Measurements from ENCODE around the gene DVL2. TPM values are rescaled to one million over a fixed set of nuclear protein-coding genes. Genes with fewer than 3 reads are reported as not detected.
A peak's percentile ranks its signal among the peaks of the same experiment; 100 is the strongest.

DVL2 gene
- total RNA-seq, 2 donors from 2014 or later = 37.0 to 46.9 TPM

DNA sequence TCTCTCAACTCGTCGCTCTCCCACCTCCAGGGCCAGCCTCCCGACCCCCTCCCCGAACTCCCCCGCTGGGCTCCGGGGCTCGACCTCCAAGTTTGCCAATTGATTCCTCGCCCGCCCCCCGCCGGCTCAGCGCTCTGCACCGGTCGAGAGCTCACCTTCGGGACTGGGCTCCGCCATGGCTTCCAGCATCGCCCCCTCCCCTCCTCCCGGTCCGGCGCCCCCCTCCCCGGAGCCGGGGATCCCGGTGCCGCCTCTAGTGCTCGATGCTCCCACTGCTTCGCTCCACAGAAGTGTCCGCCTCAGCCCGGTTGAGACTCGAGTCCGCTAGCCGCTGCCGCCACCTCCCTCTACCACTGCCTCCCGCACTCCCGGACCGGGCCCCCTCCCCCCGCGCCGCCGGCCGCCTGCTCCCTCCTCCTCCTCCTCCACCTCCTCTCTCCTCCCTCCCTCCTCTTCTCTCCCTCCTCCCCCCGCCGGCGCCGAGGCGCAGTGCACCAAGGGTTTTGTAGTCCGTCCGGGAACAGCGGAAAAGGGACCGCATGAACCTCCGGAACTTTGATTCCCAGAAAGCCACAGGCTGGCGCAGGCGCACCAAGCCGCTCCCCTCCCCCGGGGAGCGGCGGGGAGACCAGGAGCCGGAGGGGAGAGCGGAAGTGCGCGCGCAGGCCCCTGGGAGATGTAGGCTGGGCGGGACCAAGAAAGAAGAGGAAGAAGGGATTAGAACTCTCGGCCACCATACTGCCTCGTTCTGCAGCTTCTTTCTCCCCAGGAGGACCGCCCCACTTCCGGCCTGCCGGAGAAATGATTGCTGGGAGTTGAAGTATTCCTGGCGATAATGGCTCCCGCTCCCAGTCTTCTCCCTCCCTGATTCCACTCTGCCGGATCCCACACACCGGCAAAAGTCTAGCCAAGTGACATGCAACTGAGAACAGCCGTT, 5.0 kb upstream of the DVL2 start, which contains the start of gene PHF23:
Gene PHF23 (minus strand): TSS at position 367 of the 937 bp plus-strand sequence. CDS start 178 bp downstream, at position 189.
- no peaks in the 10 kb centered on the region for H3K27me3 Mint-ChIP-seq
- ATAC-seq (peak; percentile 74), DNase-seq (peak; percentile 92 to 96 (median 95))
- peaks cover 7% of the 10 kb centered on the region for H3K36me3 Mint-ChIP-seq (ENCODE audit: low read depth)
- peak within 1 kb of the TSS; percentile 99 for H3K4me3 Mint-ChIP-seq
- no peaks in the 10 kb centered on the region for H3K9me3 ChIP-seq (ENCODE audit: control insufficient read depth, low read length, poor library complexity, severe bottlenecking)
- peak within 1 kb of the TSS; percentile 100 for H3K27ac Mint-ChIP-seq
- peaks cover 54% of the 10 kb centered on the region for H3K4me1 Mint-ChIP-seq

DNA sequence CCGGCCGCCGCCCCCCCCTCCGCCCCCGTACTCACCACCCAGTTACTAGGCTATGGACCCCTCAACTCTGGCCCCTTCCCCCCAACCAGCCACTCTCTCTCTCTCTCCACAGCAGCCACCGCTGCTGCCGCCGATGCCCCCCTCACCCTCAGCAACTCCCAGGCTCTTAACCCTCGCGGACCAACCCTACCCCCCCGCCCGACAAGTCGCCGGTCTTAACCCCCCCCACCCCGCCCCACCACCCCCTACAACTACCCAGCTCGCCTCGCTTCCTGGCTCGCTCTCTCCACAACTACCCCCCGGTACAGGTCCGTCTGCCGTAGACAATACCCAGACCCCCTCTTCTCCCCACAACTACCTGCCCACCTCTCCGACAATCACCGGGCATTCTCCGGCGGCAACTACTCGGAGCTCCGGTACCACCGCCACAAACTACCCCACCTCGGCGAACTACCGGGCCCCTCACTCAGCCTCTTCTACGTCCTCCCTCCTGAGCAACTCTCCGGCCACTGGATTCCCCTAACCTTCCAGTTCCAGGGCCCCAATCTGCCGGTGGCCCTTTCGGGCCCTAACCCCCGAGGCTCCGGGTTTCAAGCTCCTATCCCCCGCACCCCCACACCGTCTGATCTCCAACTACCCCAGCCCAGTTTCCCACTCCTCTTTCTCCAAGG, 4.2 kb upstream of the DVL2 start:
- peak overlapping the region; percentile 99 for H3K4me3 Mint-ChIP-seq
- DNase-seq (peak in 1 of 3 donors; percentile 24), ATAC-seq (no peak)
- peak overlapping the region; percentile 100 for H3K27ac Mint-ChIP-seq
- peaks cover 58% of the 10 kb centered on the region for H3K4me1 Mint-ChIP-seq
- H3K36me3 Mint-ChIP-seq (ENCODE audit: low read depth) = peaks cover 7% of the 10 kb centered on the region
- no peaks in the 10 kb centered on the region for H3K27me3 Mint-ChIP-seq
- H3K9me3 ChIP-seq (ENCODE audit: control insufficient read depth, low read length, poor library complexity, severe bottlenecking) = no peaks in the 10 kb centered on the region

- Mint-ChIP-seq H3K27me3 (no peaks in the 10 kb centered on the region), H3K36me3 (ENCODE audit: low read depth) (peaks cover 7% of the 10 kb centered on the region), H3K4me1 (peaks cover 59% of the 10 kb centered on the region), H3K4me3 (peak overlapping the region; percentile 99), H3K27ac (peak overlapping the region; percentile 100)
- H3K9me3 ChIP-seq (ENCODE audit: control insufficient read depth, low read length, poor library complexity, severe bottlenecking) = no peaks in the 10 kb centered on the region
- peak; percentile 52 to 73 (median 72) for DNase-seq
- peak; percentile 21 for ATAC-seq
Observed at GRCh38 chr17:7237761-7238419, 3.6 kb upstream of the DVL2 start.

GRCh38 chr17:7237266-7237760, 3.0 kb upstream of the DVL2 start:
- DNase-seq = no peak
- ATAC-seq = no peak
- H3K4me3 Mint-ChIP-seq = peak overlapping the region; percentile 99
- peak overlapping the region; percentile 100 for H3K27ac Mint-ChIP-seq
- no peaks in the 10 kb centered on the region for H3K9me3 ChIP-seq (ENCODE audit: control insufficient read depth, low read length, poor library complexity, severe bottlenecking)
- H3K27me3 Mint-ChIP-seq = no peaks in the 10 kb centered on the region
- peaks cover 7% of the 10 kb centered on the region for H3K36me3 Mint-ChIP-seq (ENCODE audit: low read depth)
- H3K4me1 Mint-ChIP-seq = peaks cover 59% of the 10 kb centered on the region

DNA sequence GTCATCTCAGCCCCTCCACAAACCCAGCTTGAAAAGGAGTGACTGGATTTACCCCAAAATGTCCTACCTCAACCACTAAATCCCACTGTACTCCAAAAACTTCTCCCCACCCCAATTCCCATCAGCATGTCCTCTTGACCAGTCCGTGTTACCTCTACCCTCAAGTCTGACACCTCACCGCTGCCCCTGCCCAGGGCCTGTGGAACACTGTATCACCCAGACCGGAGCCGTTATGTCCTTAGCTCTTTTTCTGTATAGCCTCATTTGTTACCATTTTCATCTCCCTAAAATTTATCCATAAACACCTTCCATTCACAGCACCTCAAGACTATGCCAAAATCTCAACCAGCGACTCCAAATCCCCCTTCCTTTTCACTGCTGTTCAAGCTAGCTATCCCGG, 2.5 kb upstream of the DVL2 start:
- peak overlapping the region; percentile 99 for H3K4me3 Mint-ChIP-seq
- H3K27ac Mint-ChIP-seq = peak overlapping the region; percentile 100
- ATAC-seq = no peak
- peaks cover 9% of the 10 kb centered on the region for H3K36me3 Mint-ChIP-seq (ENCODE audit: low read depth)
- DNase-seq = no peak
- H3K27me3 Mint-ChIP-seq = no peaks in the 10 kb centered on the region
- no peaks in the 10 kb centered on the region for H3K9me3 ChIP-seq (ENCODE audit: control insufficient read depth, low read length, poor library complexity, severe bottlenecking)
- H3K4me1 Mint-ChIP-seq = peaks cover 59% of the 10 kb centered on the region

GRCh38 chr17:7235693-7236665, 1.7 kb upstream of the DVL2 start:
- no peak for DNase-seq
- H3K36me3 Mint-ChIP-seq (ENCODE audit: low read depth) = peaks cover 9% of the 10 kb centered on the region

GRCh38 chr17:7233701-7234082, 625 bp downstream of the DVL2 start:
- H3K4me3 Mint-ChIP-seq = peak overlapping the region; percentile 92
- H3K27me3 Mint-ChIP-seq = no peaks in the 10 kb centered on the region
- DNase-seq (no peak), ATAC-seq (no peak)
- peaks cover 9% of the 10 kb centered on the region for H3K36me3 Mint-ChIP-seq (ENCODE audit: low read depth)
- H3K9me3 ChIP-seq (ENCODE audit: control insufficient read depth, low read length, poor library complexity, severe bottlenecking) = no peaks in the 10 kb centered on the region
- H3K4me1 Mint-ChIP-seq = peaks cover 40% of the 10 kb centered on the region
- peak overlapping the region; percentile 100 for H3K27ac Mint-ChIP-seq

More at GRCh38 chr17:7235693-7236665, 1.7 kb upstream of the DVL2 start:
- Mint-ChIP-seq H3K4me3 (peak overlapping the region; percentile 53), H3K4me1 (peaks cover 50% of the 10 kb centered on the region), H3K27me3 (no peaks in the 10 kb centered on the region), H3K27ac (peak overlapping the region; percentile 100)
- H3K9me3 ChIP-seq (ENCODE audit: control insufficient read depth, low read length, poor library complexity, severe bottlenecking) = no peaks in the 10 kb centered on the region
- no peak for ATAC-seq

DNA sequence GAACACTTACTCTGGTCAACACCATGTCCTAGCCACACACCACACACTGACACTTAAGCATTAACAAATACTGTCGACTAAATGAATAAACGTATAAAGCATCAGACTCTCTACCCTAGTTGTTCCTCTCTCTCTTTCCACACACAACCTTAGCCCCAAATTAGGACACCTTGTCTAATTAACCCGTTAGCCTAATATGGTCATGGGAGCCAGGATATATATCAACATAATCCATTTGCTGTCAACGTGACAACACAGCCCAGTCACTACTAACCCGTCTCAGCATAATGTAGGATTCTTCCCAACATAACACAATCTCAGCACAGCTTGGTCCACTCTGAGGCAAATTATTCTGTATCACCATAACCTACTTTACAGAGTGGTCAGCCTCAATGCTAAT, 2.2 kb downstream of the DVL2 start:
- no peaks in the 10 kb centered on the region for H3K9me3 ChIP-seq (ENCODE audit: control insufficient read depth, low read length, poor library complexity, severe bottlenecking)
- H3K27ac Mint-ChIP-seq = no peak overlapping the region
- H3K27me3 Mint-ChIP-seq = no peaks in the 10 kb centered on the region
- peaks cover 8% of the 10 kb centered on the region for H3K36me3 Mint-ChIP-seq (ENCODE audit: low read depth)
- peak overlapping the region; percentile 41 for H3K4me3 Mint-ChIP-seq
- no peak for DNase-seq
- peaks cover 39% of the 10 kb centered on the region for H3K4me1 Mint-ChIP-seq
- ATAC-seq = no peak

GRCh38 chr17:7229504-7229903, 4.8 kb downstream of the DVL2 start:
- Mint-ChIP-seq H3K27ac (peak overlapping the region; percentile 37), H3K36me3 (ENCODE audit: low read depth) (peaks cover 3% of the 10 kb centered on the region), H3K4me3 (no peak overlapping the region), H3K27me3 (no peaks in the 10 kb centered on the region), H3K4me1 (peaks cover 26% of the 10 kb centered on the region)
- no peak for ATAC-seq
- no peak for DNase-seq
- no peaks in the 10 kb centered on the region for H3K9me3 ChIP-seq (ENCODE audit: control insufficient read depth, low read length, poor library complexity, severe bottlenecking)

GRCh38 chr17:7228920-7229319, 5.4 kb downstream of the DVL2 start:
- H3K9me3 ChIP-seq (ENCODE audit: control insufficient read depth, low read length, poor library complexity, severe bottlenecking) = no peaks in the 10 kb centered on the region
- Mint-ChIP-seq H3K4me1 (peaks cover 23% of the 10 kb centered on the region), H3K27me3 (no peaks in the 10 kb centered on the region), H3K36me3 (ENCODE audit: low read depth) (peaks cover 4% of the 10 kb centered on the region), H3K27ac (peak overlapping the region; percentile 37), H3K4me3 (no peak overlapping the region)
- DNase-seq (no peak), ATAC-seq (no peak)

GRCh38 chr17:7226721-7227710, 7.3 kb downstream of the DVL2 start:
- peaks cover 4% of the 10 kb centered on the region for H3K36me3 Mint-ChIP-seq (ENCODE audit: low read depth)

More at GRCh38 chr17:7226721-7227710, 7.3 kb downstream of the DVL2 start:
- DNase-seq (no peak), ATAC-seq (no peak)
- Mint-ChIP-seq H3K4me1 (peaks cover 7% of the 10 kb centered on the region), H3K4me3 (no peak overlapping the region), H3K27ac (peak overlapping the region; percentile 43), H3K27me3 (no peaks in the 10 kb centered on the region)
- H3K9me3 ChIP-seq (ENCODE audit: control insufficient read depth, low read length, poor library complexity, severe bottlenecking) = no peaks in the 10 kb centered on the region

Data from T-helper 17 cell (primary cell).